B cell (primary cell): ENCODE results near the gene POLR3B. TPM values are rescaled to one million over a fixed set of nuclear protein-coding genes. Genes with fewer than 3 reads are reported as not detected.

Experiments
- ATAC-seq: fragments of 200-7000 bp; cut with Tn5 transposase; one replicate; pipeline ENCODE4 v1.10.0; 2021; ENCODE audit warnings: low read depth, mild to moderate bottlenecking, moderate number of reproducible peaks, moderate library complexity
- CTCF ChIA-PET: fragments of 350-600 bp; sonication (Branson Sonifier 250); formaldehyde crosslinking; loops from one replicate; lab custom pipeline; 2021; ENCODE audit warnings: antibody characterized with exemption, inconsistent platforms; lab: Charles Lee
- POLR2A ChIA-PET: fragments of 350-600 bp; sonication (Branson Sonifier 250); formaldehyde crosslinking; loops from one replicate; lab custom pipeline; 2021; ENCODE audit warnings: antibody characterized with exemption; lab: Charles Lee
- DNase-seq: peaks from one replicate; pipeline ENCODE4 v3.0.0; 2013
- H2AFZ ChIP-seq: 2 replicates; pipeline ENCODE4 v1.6.1; 2012; ENCODE audit warnings: mild to moderate bottlenecking, low read depth, low read length; ENCODE audit not compliant: insufficient read depth, poor library complexity, severe bottlenecking
- H3K27ac ChIP-seq, 2 donors: 1 replicate in 1 of 2; 2 replicates in 1 of 2; pipeline ENCODE4 v1.5.1; 2012 to 2013; ENCODE audit warnings: low read length in 2 of 2, mild to moderate bottlenecking in 2 of 2, moderate library complexity in 1 of 2
- H3K27me3 ChIP-seq, 4 experiments: fragments of 200-600 bp in 1 of 4; sonication (generic) in 1 of 4; replicated peaks in 1 of 4; 1 replicate in 2 of 4; 2 replicates in 2 of 4; pipeline versions ENCODE4 v1.6.1 to v1.7.0; 2013 to 2016; ENCODE audit warnings: low read length in 3 of 4, mild to moderate bottlenecking in 2 of 4, mixed read lengths in 1 of 4, moderate library complexity in 1 of 4; ENCODE audit not compliant: insufficient read depth in 4 of 4, control insufficient read depth in 3 of 4; ENCODE audit errors: control extremely low read depth in 1 of 4
- H3K36me3 ChIP-seq, 2 experiments: replicated peaks in 1 of 2; 1 replicate in 1 of 2; 2 replicates in 1 of 2; pipeline versions ENCODE4 v1.6.1 to v1.7.1; 2013; ENCODE audit warnings: low read length in 1 of 2; ENCODE audit not compliant: insufficient read depth in 2 of 2, control insufficient read depth in 1 of 2; ENCODE audit errors: control extremely low read depth in 1 of 2, extremely low read depth in 1 of 2
- H3K4me1 ChIP-seq, 2 donors: fragments of 200-600 bp in 1 of 2; sonication (generic) in 1 of 2; 1 replicate in 1 of 2; 2 replicates in 1 of 2; pipeline versions ENCODE4 v1.5.1 to v1.6.1; 2013 to 2017; ENCODE audit warnings: low read length in 2 of 2; ENCODE audit not compliant: control insufficient read depth in 2 of 2, insufficient read depth in 2 of 2
- H3K4me2 ChIP-seq: replicated peaks from 2 replicates; pipeline ENCODE3; 2012; ENCODE audit warnings: mild to moderate bottlenecking, low read depth, low read length; ENCODE audit not compliant: poor library complexity, severe bottlenecking
- H3K4me3 ChIP-seq, 5 experiments: fragments of 200-600 bp in 1 of 5; sonication (generic) in 1 of 5; 1 replicate in 3 of 5; 2 replicates in 2 of 5; pipeline versions ENCODE4 v1.5.1 to v1.7.0; 2011 to 2016; ENCODE audit warnings: low read length in 4 of 5, mild to moderate bottlenecking in 4 of 5, low read depth in 2 of 5, control low read depth in 1 of 5, moderate library complexity in 1 of 5; ENCODE audit not compliant: insufficient read depth in 1 of 5; ENCODE audit errors: control extremely low read depth in 1 of 5, extremely low read depth in 1 of 5
- H3K79me2 ChIP-seq: fragments of 200-600 bp; sonication (generic); one replicate; pipeline ENCODE4 v1.6.0; 2016; ENCODE audit warnings: low read length; ENCODE audit not compliant: control insufficient read depth, insufficient read depth
- H3K9ac ChIP-seq: fragments of 200-600 bp; sonication (generic); 2 replicates; pipeline ENCODE4 v1.6.1; 2017; ENCODE audit warnings: mild to moderate bottlenecking, low read length, moderate library complexity
- H3K9me3 ChIP-seq, 3 donors: one replicate each; pipeline versions ENCODE4 v1.6.1 to v1.7.1; 2013; ENCODE audit warnings: low read length in 2 of 3; ENCODE audit not compliant: control insufficient read depth in 2 of 3, insufficient read depth in 1 of 3; ENCODE audit errors: control extremely low read depth in 1 of 3
- H4K20me1 ChIP-seq: 2 replicates; pipeline ENCODE4 v1.6.0; 2012; ENCODE audit warnings: mild to moderate bottlenecking, low read length; ENCODE audit not compliant: insufficient read depth, control insufficient read depth, poor library complexity, severe bottlenecking
- H3K27ac Mint-ChIP-seq: one replicate; pipeline ENCODE4 v1.8.0; 2021; ENCODE audit warnings: mixed read lengths
- H3K27me3 Mint-ChIP-seq: one replicate; pipeline ENCODE4 v1.8.0; 2021; ENCODE audit warnings: mixed read lengths
- H3K4me1 Mint-ChIP-seq: one replicate; pipeline ENCODE4 v1.8.0; 2021; ENCODE audit warnings: mixed read lengths
- H3K4me3 Mint-ChIP-seq: one replicate; pipeline ENCODE4 v1.8.0; 2021; ENCODE audit warnings: mixed read lengths
- H3K9me3 Mint-ChIP-seq: one replicate; pipeline ENCODE4 v1.8.0; 2022; ENCODE audit warnings: mixed read lengths; ENCODE audit not compliant: insufficient read depth
- EZH2 ChIP-seq: IDR thresholded peaks from 2 replicates; pipeline ENCODE4 v1.6.1; 2012; ENCODE audit warnings: borderline replicate concordance, low read depth, mild to moderate bottlenecking, moderate library complexity, low read length; ENCODE audit not compliant: insufficient read depth, poor library complexity, severe bottlenecking
- WGBS: methylation state at CpG from one replicate; pipeline ENCODE4 v1.1.5; 2013; ENCODE audit warnings: missing lambda C conversion rate; ENCODE audit not compliant: insufficient coverage; 5-methylcytosine and 5-hydroxymethylcytosine counted together
- intact Hi-C: fragments of 100-400 bp; cut with micrococcal nuclease; formaldehyde crosslinking; loops from one replicate; pipeline ENCODE4 v1.10.0; 2022
- polyA plus RNA-seq: library from polyadenylated mRNA; depleted of rRNA; stranded (reverse); fragments of >200 nt; gene quantifications from 2 replicates; pipeline ENCODE4 v1.2.3, GENCODE V29; 2012
- total RNA-seq, 2 donors: library from RNA; stranded (reverse); fragments of 120-200 nt in 1 of 2; gene quantifications; 1 replicate in 1 of 2; 2 replicates in 1 of 2; pipeline versions ENCODE4 v1.2.3 to v1.2.4, GENCODE V29; 2013 to 2022
- TF ChIP-seq, protein P1 (sequence below): fragments of 200-600 bp; IDR thresholded peaks from one replicate; pipeline ENCODE4 v1.8.0; 2022; ENCODE audit warnings: antibody characterized with exemption, mild to moderate bottlenecking

Gene POLR3B
- total and polyA plus RNA-seq, 2 donors (not counting 1 experiment from before 2014, with no cell fraction given), result 1.3 to 9.7 TPM

DNA sequence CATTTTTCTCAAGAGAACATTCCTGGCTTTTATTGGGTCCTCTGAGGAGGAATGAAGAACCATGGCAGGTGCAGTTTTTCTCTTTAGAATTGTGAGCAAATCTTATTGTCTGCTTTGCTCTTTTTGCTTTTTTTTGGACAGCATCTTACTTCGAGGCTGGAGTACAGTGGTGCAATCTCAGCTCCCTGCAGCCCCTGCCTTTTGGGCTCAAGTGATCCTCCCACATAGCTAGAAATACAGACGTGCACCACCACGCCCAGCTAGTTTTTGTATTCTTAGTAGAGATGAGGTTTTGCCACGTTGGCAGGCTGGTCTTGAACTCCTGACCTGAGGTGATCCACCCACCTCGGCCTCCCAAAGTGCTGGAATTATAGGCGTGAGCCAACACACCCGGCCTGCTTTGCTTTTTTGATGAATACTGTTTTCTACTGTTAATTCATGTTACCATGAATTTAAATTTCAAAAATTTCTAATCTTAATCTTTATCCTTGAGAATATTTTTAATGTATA is 71.5 kb downstream of the POLR3B start:
- TF ChIP-seq, protein P1, sequence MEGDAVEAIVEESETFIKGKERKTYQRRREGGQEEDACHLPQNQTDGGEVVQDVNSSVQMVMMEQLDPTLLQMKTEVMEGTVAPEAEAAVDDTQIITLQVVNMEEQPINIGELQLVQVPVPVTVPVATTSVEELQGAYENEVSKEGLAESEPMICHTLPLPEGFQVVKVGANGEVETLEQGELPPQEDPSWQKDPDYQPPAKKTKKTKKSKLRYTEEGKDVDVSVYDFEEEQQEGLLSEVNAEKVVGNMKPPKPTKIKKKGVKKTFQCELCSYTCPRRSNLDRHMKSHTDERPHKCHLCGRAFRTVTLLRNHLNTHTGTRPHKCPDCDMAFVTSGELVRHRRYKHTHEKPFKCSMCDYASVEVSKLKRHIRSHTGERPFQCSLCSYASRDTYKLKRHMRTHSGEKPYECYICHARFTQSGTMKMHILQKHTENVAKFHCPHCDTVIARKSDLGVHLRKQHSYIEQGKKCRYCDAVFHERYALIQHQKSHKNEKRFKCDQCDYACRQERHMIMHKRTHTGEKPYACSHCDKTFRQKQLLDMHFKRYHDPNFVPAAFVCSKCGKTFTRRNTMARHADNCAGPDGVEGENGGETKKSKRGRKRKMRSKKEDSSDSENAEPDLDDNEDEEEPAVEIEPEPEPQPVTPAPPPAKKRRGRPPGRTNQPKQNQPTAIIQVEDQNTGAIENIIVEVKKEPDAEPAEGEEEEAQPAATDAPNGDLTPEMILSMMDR, result no peak
- TF ChIP-seq EZH2, result no peak
- Histone ChIP-seq H3K79me2 (no peaks in the 10 kb centered on the region), H3K27me3 (no peaks in the 10 kb centered on the region), H3K27ac (no peak overlapping the region), H3K4me3 (no peak overlapping the region), H3K9me3 (no peaks in the 10 kb centered on the region), H3K36me3 (peaks cover 0 to 14% of the 10 kb centered on the region in 2 experiments), H2AFZ (no peak overlapping the region), H3K4me1 (no peaks in the 10 kb centered on the region), H3K9ac (no peak overlapping the region), H3K4me2 (no peak overlapping the region), H4K20me1 (no peaks in the 10 kb centered on the region)
- intact Hi-C loops, result no loop called here
- Mint-ChIP-seq H3K27ac (no peak overlapping the region), H3K27me3 (no peaks in the 10 kb centered on the region), H3K4me3 (no peak overlapping the region), H3K4me1 (no peaks in the 10 kb centered on the region), H3K9me3 (no peaks in the 10 kb centered on the region)
- CTCF ChIA-PET, result interaction anchor here (0.9 kb wide), 1 partner anchor 42 kb away, joined by 3 read pairs; no protein-coding TSS in a partner anchor
- POLR2A ChIA-PET, result no interaction called here
- DNase-seq, result no peak
- no CpG with 5 or more reads among the region's 7 CpGs for WGBS
- no peak for ATAC-seq

DNA sequence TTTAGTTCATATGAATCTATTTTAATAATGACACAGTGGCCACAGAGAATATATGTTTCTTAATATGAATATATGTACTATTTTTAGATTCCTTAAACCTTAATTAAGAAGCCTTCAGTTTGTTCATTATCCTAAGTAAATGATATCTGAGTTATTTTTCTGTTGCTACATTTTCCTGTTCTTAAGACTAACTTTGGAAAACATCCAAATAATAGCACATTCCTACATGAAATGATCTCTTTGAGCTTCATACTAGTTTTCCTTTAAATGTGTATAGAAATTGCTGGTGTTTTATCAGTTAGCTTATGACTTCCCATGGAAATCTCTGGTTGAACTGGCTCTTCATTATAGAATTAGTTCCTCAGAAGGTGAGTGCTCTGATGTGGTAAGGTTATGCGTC is 72.1 kb downstream of the POLR3B start:
- no peak overlapping the region for H3K4me3 Mint-ChIP-seq
- H3K4me2 ChIP-seq, result no peak overlapping the region
- intact Hi-C loops, result no loop called here
- no peaks in the 10 kb centered on the region for H3K4me1 Mint-ChIP-seq
- no peaks in the 10 kb centered on the region for H3K4me1 ChIP-seq
- H3K9me3 ChIP-seq, result no peaks in the 10 kb centered on the region
- ChIA-PET POLR2A (no interaction called here), CTCF (interaction anchor here (0.9 kb wide), 1 partner anchor 43 kb away, joined by 3 read pairs; no protein-coding TSS in a partner anchor)
- H3K4me3 ChIP-seq, result no peak overlapping the region
- TF ChIP-seq, protein P1, result no peak
- no peak for TF ChIP-seq EZH2
- H3K9me3 Mint-ChIP-seq, result no peaks in the 10 kb centered on the region
- no CpG with 5 or more reads among the region's 1 CpG for WGBS
- H3K36me3 ChIP-seq, result peaks cover 0 to 17% of the 10 kb centered on the region in 2 experiments
- H4K20me1 ChIP-seq, result no peaks in the 10 kb centered on the region
- H3K27ac Mint-ChIP-seq, result no peak overlapping the region
- H3K9ac ChIP-seq, result no peak overlapping the region
- no peak for DNase-seq
- no peak overlapping the region for H2AFZ ChIP-seq
- ATAC-seq, result no peak
- no peak overlapping the region for H3K27ac ChIP-seq
- no peaks in the 10 kb centered on the region for H3K27me3 ChIP-seq
- no peaks in the 10 kb centered on the region for H3K27me3 Mint-ChIP-seq
- H3K79me2 ChIP-seq, result no peaks in the 10 kb centered on the region
